Measurements from ENCODE around the gene TBC1D12. TPM values are rescaled to one million over a fixed set of nuclear protein-coding genes. Genes with fewer than 3 reads are reported as not detected.
A peak's percentile ranks its signal among the peaks of the same experiment; 100 is the strongest.
"Not testable (repeated sequence)": the region's sequence is repeated elsewhere in the genome, so short reads cannot be mapped to it uniquely, and the experiment has no call there.

Gene TBC1D12
- total and polyA plus RNA-seq, 2 donors (not counting 3 experiments of a cell fraction or from before 2014, with no cell fraction given): 2.9 to 7.3 TPM

GRCh38 chr10:94549221-94549620 is 146.9 kb downstream of the TBC1D12 start:
- no peaks in the 10 kb centered on the region for H3K36me3 ChIP-seq (ENCODE audit: control insufficient read depth in 2 of 2, extremely low read depth in 1 of 2, insufficient read depth in 2 of 2, low read length in 2 of 2)
- BruUV-seq (replicated peaks): no TSS peak
- FAIRE-seq (peak; percentile 62), DNase-seq (ENCODE audit: low read depth, low spot score) (peak; percentile 42)
- H3K4me3 ChIP-seq (replicated peaks in 1 of 3; ENCODE audit: insufficient read depth in 1 of 3, low read depth in 1 of 3, low read length in 3 of 3): no peak overlapping the region
- H3K9ac ChIP-seq (replicated peaks; ENCODE audit: extremely low read depth, insufficient read depth, low read length): no peak overlapping the region
- peak overlapping the region; percentile 21 for H3K4me2 ChIP-seq (ENCODE audit: insufficient read depth, low read length)
- ChIA-PET CTCF (interaction anchor here (1.2 kb wide), 1 partner anchor 147 kb away, joined by 3 read pairs; the partner anchor contains the start of gene TBC1D12), POLR2A (no interaction called here)
- peak; percentile 31 for TF ChIP-seq GATA2 (IDR thresholded peaks at IDR 0.05; ENCODE audit: insufficient read depth, insufficient read length, low read depth, low read length)
- no peak for TF ChIP-seq JUN (IDR thresholded peaks at IDR 0.05; ENCODE audit: borderline replicate concordance, insufficient read depth, insufficient read length, low read depth)
- intact Hi-C loops (cut with micrococcal nuclease): loop anchor here (5.0 to 10.0 kb wide), 2 partner anchors 187 to 844 kb away; partner anchors contain the start of genes FRA10AC1 and NOC3L
- H3K27me3 ChIP-seq (ENCODE audit: control insufficient read depth in 2 of 2, insufficient read depth in 2 of 2, low read length in 2 of 2): no peaks in the 10 kb centered on the region
- dilution Hi-C loops (cut with MboI; ENCODE audit: extremely low pct_ligation_motif_present, low sequenced_read_pairs): no loop called here
- no peaks in the 10 kb centered on the region for H4K20me1 ChIP-seq (replicated peaks; ENCODE audit: control insufficient read depth, extremely low read depth, insufficient read depth, low read length)
- no peaks in the 10 kb centered on the region for H3K9me1 ChIP-seq (replicated peaks; ENCODE audit: control insufficient read depth, extremely low read depth, insufficient read depth, low read length)
- H3K27ac ChIP-seq (ENCODE audit: insufficient read depth, low read depth, low read length): no peak overlapping the region
- no peaks in the 10 kb centered on the region for H3K9me3 ChIP-seq (replicated peaks; ENCODE audit: control insufficient read depth, insufficient read depth, low read length)
- no peak overlapping the region for H2AFZ ChIP-seq (ENCODE audit: low read depth, low read length)
- H3K4me1 ChIP-seq (ENCODE audit: control insufficient read depth, extremely low read depth, insufficient read depth, low read length): peaks cover 19% of the 10 kb centered on the region
- H3K79me2 ChIP-seq (ENCODE audit: control insufficient read depth, insufficient read depth, low read length): peaks cover 51% of the 10 kb centered on the region

- H3K79me2 ChIP-seq (ENCODE audit: control insufficient read depth, insufficient read depth, low read length); H3K9me3 ChIP-seq (replicated peaks; ENCODE audit: control insufficient read depth, insufficient read depth, low read length); dilution Hi-C loops (cut with MboI; ENCODE audit: extremely low pct_ligation_motif_present, low sequenced_read_pairs); intact Hi-C loops (cut with micrococcal nuclease); H3K27ac ChIP-seq (ENCODE audit: insufficient read depth, low read depth, low read length); FAIRE-seq; H3K9ac ChIP-seq (replicated peaks; ENCODE audit: extremely low read depth, insufficient read depth, low read length); H2AFZ ChIP-seq (ENCODE audit: low read depth, low read length); H3K27me3 ChIP-seq (ENCODE audit: control insufficient read depth in 2 of 2, insufficient read depth in 2 of 2, low read length in 2 of 2); DNase-seq (ENCODE audit: low read depth, low spot score); H3K4me2 ChIP-seq (ENCODE audit: insufficient read depth, low read length); CTCF ChIA-PET; H3K4me3 ChIP-seq (replicated peaks in 1 of 3; ENCODE audit: insufficient read depth in 1 of 3, low read depth in 1 of 3, low read length in 3 of 3); H3K9me1 ChIP-seq (replicated peaks; ENCODE audit: control insufficient read depth, extremely low read depth, insufficient read depth, low read length); BruUV-seq (replicated peaks); POLR2A ChIA-PET; H4K20me1 ChIP-seq (replicated peaks; ENCODE audit: control insufficient read depth, extremely low read depth, insufficient read depth, low read length); H3K4me1 ChIP-seq (ENCODE audit: control insufficient read depth, extremely low read depth, insufficient read depth, low read length): not testable (repeated sequence)
- H3K36me3 ChIP-seq (ENCODE audit: control insufficient read depth in 2 of 2, extremely low read depth in 1 of 2, insufficient read depth in 2 of 2, low read length in 2 of 2): peaks cover 3 to 10% of the 10 kb centered on the region in 2 experiments
Measured at GRCh38 chr10:94567714-94568307, 165.5 kb downstream of the TBC1D12 start.

Data from endothelial cell of umbilical vein (primary cell).